ENCODE results near the gene NDUFC2. TPM values are rescaled to one million over a fixed set of nuclear protein-coding genes. Genes with fewer than 3 reads are reported as not detected.

The NDUFC2 gene
- total and polyA plus RNA-seq, 3 experiments from 2014 or later: 189 to 220 (median 202) TPM

GRCh38 chr11:78076733-78077403 lies 2.8 kb downstream of the NDUFC2 start:
- Mint-ChIP-seq H3K4me3 (peak overlapping the region; percentile 4 to 67 (median 21)), H3K27ac (peak overlapping the region; percentile 0 to 43 (median 26)), H3K9me3 (no peaks in the 10 kb centered on the region), H3K36me3 (peaks cover 0 to 35% (median 5%) of the 10 kb centered on the region in 3 donors), H3K4me1 (peaks cover 52 to 80% (median 77%) of the 10 kb centered on the region in 3 donors), H3K27me3 (peaks cover 0 to 2% of the 10 kb centered on the region in 2 donors)
- no peak overlapping the region for H3K27ac ChIP-seq (ENCODE audit: low read depth, low read length)
- H3K27me3 ChIP-seq (ENCODE audit: insufficient read depth, low read length, poor library complexity, severe bottlenecking): no peaks in the 10 kb centered on the region
- H3K36me3 ChIP-seq (ENCODE audit: insufficient read depth, low read length): no peaks in the 10 kb centered on the region
- no peak overlapping the region for H3K4me3 ChIP-seq (ENCODE audit: low read length)
- CTCF ChIA-PET: no interaction called here
- peaks cover 48% of the 10 kb centered on the region for H3K4me1 ChIP-seq (ENCODE audit: insufficient read depth, low read length)
- no peaks in the 10 kb centered on the region for H3K9me3 ChIP-seq (ENCODE audit: low read length)
- DNase-seq: no peak
- POLR2A ChIA-PET: no interaction called here

GRCh38 chr11:78074756-78075155 lies 4.9 kb downstream of the NDUFC2 start:
- H3K36me3 ChIP-seq (ENCODE audit: insufficient read depth, low read length): peaks cover 6% of the 10 kb centered on the region
- no peaks in the 10 kb centered on the region for H3K27me3 ChIP-seq (ENCODE audit: insufficient read depth, low read length, poor library complexity, severe bottlenecking)
- H3K9me3 Mint-ChIP-seq: no peaks in the 10 kb centered on the region
- POLR2A ChIA-PET: no interaction called here
- no peak overlapping the region for H3K4me3 ChIP-seq (ENCODE audit: low read length)
- H3K9me3 ChIP-seq (ENCODE audit: low read length): no peaks in the 10 kb centered on the region
- peaks cover 0 to 51% (median 7%) of the 10 kb centered on the region in 3 donors for H3K36me3 Mint-ChIP-seq
- H3K27ac ChIP-seq (ENCODE audit: low read depth, low read length): no peak overlapping the region
- H3K4me3 Mint-ChIP-seq: peak overlapping the region in 2 of 7 donors; percentile 2 to 23
- H3K4me1 Mint-ChIP-seq: peaks cover 37 to 68% (median 60%) of the 10 kb centered on the region in 3 donors
- peak overlapping the region in 5 of 8 donors; percentile 3 to 87 (median 47) for H3K27ac Mint-ChIP-seq
- no peak for DNase-seq
- H3K27me3 Mint-ChIP-seq: peaks cover 0 to 2% of the 10 kb centered on the region in 2 donors
- H3K4me1 ChIP-seq (ENCODE audit: insufficient read depth, low read length): peaks cover 37% of the 10 kb centered on the region
- CTCF ChIA-PET: no interaction called here

- Histone ChIP-seq H3K4me1 (ENCODE audit: insufficient read depth, low read length) (peaks cover 20% of the 10 kb centered on the region), H3K27me3 (ENCODE audit: insufficient read depth, low read length, poor library complexity, severe bottlenecking) (no peaks in the 10 kb centered on the region), H3K9me3 (ENCODE audit: low read length) (no peaks in the 10 kb centered on the region), H3K27ac (ENCODE audit: low read depth, low read length) (no peak overlapping the region), H3K4me3 (ENCODE audit: low read length) (no peak overlapping the region), H3K36me3 (ENCODE audit: insufficient read depth, low read length) (peaks cover 16% of the 10 kb centered on the region)
- ChIA-PET CTCF (no interaction called here), POLR2A (no interaction called here)
- peak overlapping the region in 4 of 8 donors; percentile 17 to 96 (median 52) for H3K27ac Mint-ChIP-seq
- H3K4me3 Mint-ChIP-seq: no peak overlapping the region
- no peaks in the 10 kb centered on the region for H3K9me3 Mint-ChIP-seq
- peaks cover 8 to 61% (median 15%) of the 10 kb centered on the region in 3 donors for H3K36me3 Mint-ChIP-seq
- peaks cover 0 to 2% of the 10 kb centered on the region in 2 donors for H3K27me3 Mint-ChIP-seq
- DNase-seq: no peak
- H3K4me1 Mint-ChIP-seq: peaks cover 26 to 50% (median 41%) of the 10 kb centered on the region in 3 donors
These were observed 7.2 kb downstream of the NDUFC2 start for GRCh38 chr11:78072455-78072854.

GRCh38 chr11:78071717-78072116 lies 7.9 kb downstream of the NDUFC2 start:
- H3K4me3 ChIP-seq (ENCODE audit: low read length): no peak overlapping the region
- CTCF ChIA-PET: no interaction called here
- H3K4me3 Mint-ChIP-seq: no peak overlapping the region
- POLR2A ChIA-PET: no interaction called here
- no peaks in the 10 kb centered on the region for H3K9me3 Mint-ChIP-seq
- H3K36me3 Mint-ChIP-seq: peaks cover 10 to 64% (median 17%) of the 10 kb centered on the region in 3 donors
- H3K27ac ChIP-seq (ENCODE audit: low read depth, low read length): no peak overlapping the region
- H3K4me1 ChIP-seq (ENCODE audit: insufficient read depth, low read length): peaks cover 14% of the 10 kb centered on the region
- H3K27ac Mint-ChIP-seq: peak overlapping the region in 1 of 8 donors; percentile 87
- H3K27me3 ChIP-seq (ENCODE audit: insufficient read depth, low read length, poor library complexity, severe bottlenecking): no peaks in the 10 kb centered on the region
- H3K9me3 ChIP-seq (ENCODE audit: low read length): no peaks in the 10 kb centered on the region
- no peak for DNase-seq
- H3K4me1 Mint-ChIP-seq: peaks cover 22 to 45% (median 35%) of the 10 kb centered on the region in 3 donors
- H3K36me3 ChIP-seq (ENCODE audit: insufficient read depth, low read length): peaks cover 16% of the 10 kb centered on the region
- H3K27me3 Mint-ChIP-seq: peaks cover 0 to 2% of the 10 kb centered on the region in 2 donors

GRCh38 chr11:78070621-78071020 lies 9.0 kb downstream of the NDUFC2 start:
- ChIA-PET POLR2A (no interaction called here), CTCF (no interaction called here)
- Mint-ChIP-seq H3K9me3 (no peaks in the 10 kb centered on the region), H3K4me3 (no peak overlapping the region), H3K36me3 (peaks cover 10 to 59% (median 16%) of the 10 kb centered on the region in 3 donors), H3K4me1 (peaks cover 15 to 34% (median 24%) of the 10 kb centered on the region in 3 donors), H3K27ac (no peak overlapping the region), H3K27me3 (peaks cover 0 to 2% of the 10 kb centered on the region in 2 donors)
- Histone ChIP-seq H3K27me3 (ENCODE audit: insufficient read depth, low read length, poor library complexity, severe bottlenecking) (no peaks in the 10 kb centered on the region), H3K4me3 (ENCODE audit: low read length) (no peak overlapping the region), H3K36me3 (ENCODE audit: insufficient read depth, low read length) (peaks cover 16% of the 10 kb centered on the region), H3K9me3 (ENCODE audit: low read length) (no peaks in the 10 kb centered on the region), H3K27ac (ENCODE audit: low read depth, low read length) (no peak overlapping the region), H3K4me1 (ENCODE audit: insufficient read depth, low read length) (peaks cover 3% of the 10 kb centered on the region)
- DNase-seq: no peak

- no peaks in the 10 kb centered on the region for H3K9me3 ChIP-seq (ENCODE audit: low read length)
- no peak overlapping the region for H3K27ac Mint-ChIP-seq
- H3K36me3 Mint-ChIP-seq: peaks cover 10 to 54% (median 16%) of the 10 kb centered on the region in 3 donors
- H3K36me3 ChIP-seq (ENCODE audit: insufficient read depth, low read length): peaks cover 16% of the 10 kb centered on the region
- no peaks in the 10 kb centered on the region for H3K4me1 ChIP-seq (ENCODE audit: insufficient read depth, low read length)
- DNase-seq: no peak
- H3K27me3 Mint-ChIP-seq: peaks cover 0 to 2% of the 10 kb centered on the region in 2 donors
- ChIA-PET CTCF (no interaction called here), POLR2A (no interaction called here)
- H3K4me3 ChIP-seq (ENCODE audit: low read length): no peak overlapping the region
- no peaks in the 10 kb centered on the region for H3K9me3 Mint-ChIP-seq
- H3K27me3 ChIP-seq (ENCODE audit: insufficient read depth, low read length, poor library complexity, severe bottlenecking): no peaks in the 10 kb centered on the region
- H3K27ac ChIP-seq (ENCODE audit: low read depth, low read length): no peak overlapping the region
- H3K4me3 Mint-ChIP-seq: no peak overlapping the region
- H3K4me1 Mint-ChIP-seq: peaks cover 8 to 22% (median 13%) of the 10 kb centered on the region in 3 donors
These were observed 10.2 kb downstream of the NDUFC2 start for GRCh38 chr11:78069465-78069864.

- Histone ChIP-seq H3K4me1 (ENCODE audit: insufficient read depth, low read length) (no peaks in the 10 kb centered on the region), H3K36me3 (ENCODE audit: insufficient read depth, low read length) (peaks cover 16% of the 10 kb centered on the region), H3K27ac (ENCODE audit: low read depth, low read length) (no peak overlapping the region), H3K27me3 (ENCODE audit: insufficient read depth, low read length, poor library complexity, severe bottlenecking) (no peaks in the 10 kb centered on the region), H3K9me3 (ENCODE audit: low read length) (no peaks in the 10 kb centered on the region), H3K4me3 (ENCODE audit: low read length) (no peak overlapping the region)
- no peak for DNase-seq
- Mint-ChIP-seq H3K4me1 (peaks cover 5 to 10% (median 6%) of the 10 kb centered on the region in 3 donors), H3K27ac (peak overlapping the region in 1 of 8 donors; percentile 53), H3K27me3 (no peaks in the 10 kb centered on the region), H3K36me3 (peaks cover 10 to 49% (median 16%) of the 10 kb centered on the region in 3 donors), H3K9me3 (no peaks in the 10 kb centered on the region), H3K4me3 (no peak overlapping the region)
- POLR2A ChIA-PET: no interaction called here
- CTCF ChIA-PET: no interaction called here
These were observed 12.0 kb downstream of the NDUFC2 start for GRCh38 chr11:78067704-78068103.

GRCh38 chr11:78066471-78066870 lies 13.2 kb downstream of the NDUFC2 start:
- H3K9me3 ChIP-seq (ENCODE audit: low read length): no peaks in the 10 kb centered on the region
- H3K36me3 ChIP-seq (ENCODE audit: insufficient read depth, low read length): peaks cover 16% of the 10 kb centered on the region
- Mint-ChIP-seq H3K36me3 (peaks cover 10 to 40% (median 12%) of the 10 kb centered on the region in 3 donors), H3K4me1 (peaks cover 0 to 1% (median under 1%) of the 10 kb centered on the region in 3 donors), H3K27me3 (no peaks in the 10 kb centered on the region), H3K9me3 (no peaks in the 10 kb centered on the region), H3K27ac (peak overlapping the region in 1 of 8 donors; percentile 17), H3K4me3 (no peak overlapping the region)
- no peaks in the 10 kb centered on the region for H3K27me3 ChIP-seq (ENCODE audit: insufficient read depth, low read length, poor library complexity, severe bottlenecking)
- no peak for DNase-seq
- ChIA-PET CTCF (no interaction called here), POLR2A (no interaction called here)
- H3K4me1 ChIP-seq (ENCODE audit: insufficient read depth, low read length): no peaks in the 10 kb centered on the region
- H3K4me3 ChIP-seq (ENCODE audit: low read length): no peak overlapping the region
- H3K27ac ChIP-seq (ENCODE audit: low read depth, low read length): no peak overlapping the region

All from CD8-positive, alpha-beta memory T cell (primary cell).